ENCODE results near the gene CCDC102B. TPM values are rescaled to one million over a fixed set of nuclear protein-coding genes. Genes with fewer than 3 reads are reported as not detected.

CCDC102B gene
- total RNA-seq, 4 donors from 2014 or later: 12.9 to 17.1 (median 16.2) TPM

- H3K4me3 ChIP-seq (replicated peaks in 1 of 3): no peak overlapping the region
- no peak for DNase-seq
- 0% methylated on average over 1 of the region's 1 CpG for WGBS, 2 donors
- no peaks in the 10 kb centered on the region for H3K4me1 ChIP-seq
- H3K27me3 ChIP-seq: no peaks in the 10 kb centered on the region
- H3K36me3 ChIP-seq: no peaks in the 10 kb centered on the region
- TF ChIP-seq CTCF (IDR thresholded peaks at IDR 0.05) (no peak), POLR2A (IDR thresholded peaks at IDR 0.05) (no peak)
- no peak overlapping the region for H3K27ac ChIP-seq
- H3K9me3 ChIP-seq: no peaks in the 10 kb centered on the region
- intact Hi-C loops (cut with DNase I): no loop called here
Measured at GRCh38 chr18:69067048-69067447, 269.2 kb downstream of the CCDC102B start.

GRCh38 chr18:69071680-69072079 lies 273.8 kb downstream of the CCDC102B start:
- DNase-seq: no peak
- 74 to 81% methylated on average over 3 of the region's 3 CpGs for WGBS, 2 donors
- intact Hi-C loops (cut with DNase I): no loop called here
- no peak for TF ChIP-seq CTCF (IDR thresholded peaks at IDR 0.05)
- TF ChIP-seq POLR2A (IDR thresholded peaks at IDR 0.05): no peak
- Histone ChIP-seq H3K4me3 (replicated peaks in 1 of 3) (no peak overlapping the region), H3K27me3 (no peaks in the 10 kb centered on the region), H3K36me3 (no peaks in the 10 kb centered on the region), H3K27ac (no peak overlapping the region), H3K9me3 (no peaks in the 10 kb centered on the region), H3K4me1 (no peaks in the 10 kb centered on the region)

GRCh38 chr18:69081846-69082245 lies 284.0 kb downstream of the CCDC102B start:
- H3K27me3 ChIP-seq: no peaks in the 10 kb centered on the region
- no peak overlapping the region for H3K27ac ChIP-seq
- DNase-seq: no peak
- H3K4me1 ChIP-seq: no peaks in the 10 kb centered on the region
- TF ChIP-seq POLR2A (IDR thresholded peaks at IDR 0.05): no peak
- 64 to 66% methylated on average over 2 of the region's 2 CpGs for WGBS, 2 donors
- H3K36me3 ChIP-seq: no peaks in the 10 kb centered on the region
- no peak overlapping the region for H3K4me3 ChIP-seq (replicated peaks in 1 of 3)
- intact Hi-C loops (cut with DNase I): no loop called here
- no peaks in the 10 kb centered on the region for H3K9me3 ChIP-seq

- no peak for DNase-seq
- intact Hi-C loops (cut with DNase I): no loop called here
- TF ChIP-seq CTCF (IDR thresholded peaks at IDR 0.05) (no peak), POLR2A (IDR thresholded peaks at IDR 0.05) (no peak)
- Histone ChIP-seq H3K27me3 (no peaks in the 10 kb centered on the region), H3K4me1 (no peaks in the 10 kb centered on the region), H3K9me3 (no peaks in the 10 kb centered on the region), H3K4me3 (replicated peaks in 1 of 3) (no peak overlapping the region), H3K36me3 (no peaks in the 10 kb centered on the region), H3K27ac (no peak overlapping the region)
- WGBS, 2 donors: 95 to 96% methylated on average over 1 of the region's 1 CpG
Measured at GRCh38 chr18:69082499-69082898, 284.6 kb downstream of the CCDC102B start.

- TF ChIP-seq CTCF (IDR thresholded peaks at IDR 0.05) (no peak), POLR2A (IDR thresholded peaks at IDR 0.05) (no peak)
Measured at GRCh38 chr18:69085951-69086350, 288.1 kb downstream of the CCDC102B start.

GRCh38 chr18:69088973-69089372 lies 291.1 kb downstream of the CCDC102B start:
- intact Hi-C loops (cut with DNase I): no loop called here
- H3K27ac ChIP-seq: no peak overlapping the region
- H3K4me3 ChIP-seq (replicated peaks in 1 of 3): no peak overlapping the region
- no peaks in the 10 kb centered on the region for H3K4me1 ChIP-seq
- TF ChIP-seq POLR2A (IDR thresholded peaks at IDR 0.05): no peak
- TF ChIP-seq CTCF (IDR thresholded peaks at IDR 0.05): no peak
- no peak for DNase-seq
- WGBS, 2 donors: 86 to 93% methylated on average over 2 of the region's 2 CpGs
- H3K9me3 ChIP-seq: no peaks in the 10 kb centered on the region
- H3K36me3 ChIP-seq: no peaks in the 10 kb centered on the region
- no peaks in the 10 kb centered on the region for H3K27me3 ChIP-seq

More at GRCh38 chr18:69085951-69086350, 288.1 kb downstream of the CCDC102B start:
- WGBS, 2 donors: 87 to 90% methylated on average over 5 of the region's 5 CpGs
- no peaks in the 10 kb centered on the region for H3K9me3 ChIP-seq
- no peaks in the 10 kb centered on the region for H3K4me1 ChIP-seq
- no peaks in the 10 kb centered on the region for H3K36me3 ChIP-seq
- DNase-seq: no peak
- H3K4me3 ChIP-seq (replicated peaks in 1 of 3): no peak overlapping the region
- no peaks in the 10 kb centered on the region for H3K27me3 ChIP-seq
- intact Hi-C loops (cut with DNase I): no loop called here
- H3K27ac ChIP-seq: no peak overlapping the region

Data from thyroid gland (tissue), 4 donors.